ENCODE data around the gene SOBP. TPM values are rescaled to one million over a fixed set of nuclear protein-coding genes. Genes with fewer than 3 reads are reported as not detected.
A peak's percentile ranks its signal among the peaks of the same experiment; 100 is the strongest.

Gene SOBP
- total RNA-seq, 1 experiment from 2014 or later = 10.1 TPM

DNA sequence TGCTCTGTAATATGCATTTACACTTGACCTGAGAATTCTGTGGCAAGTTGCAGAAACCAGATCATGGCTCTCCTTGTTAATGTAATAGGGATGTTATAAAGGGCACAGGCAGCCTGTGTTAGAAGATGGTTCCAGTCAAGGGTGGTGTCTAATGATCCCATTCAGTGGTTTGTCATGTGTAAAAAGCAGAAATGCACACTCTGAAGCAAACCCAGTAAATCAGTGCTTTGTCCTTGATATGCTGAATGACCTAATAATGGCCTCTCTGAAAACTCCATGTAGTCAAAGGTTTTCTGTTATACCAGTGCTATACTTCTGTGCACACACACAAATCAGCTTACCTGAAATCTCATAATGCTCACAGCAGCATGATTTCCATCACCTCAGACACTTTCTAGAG is 66.2 kb downstream of the SOBP start (continued):
- no peak for TF ChIP-seq ZBTB21 (CRISPR knock-in tag; IDR thresholded peaks at IDR 0.05; ENCODE audit: borderline replicate concordance)
- TF ChIP-seq, protein P1, sequence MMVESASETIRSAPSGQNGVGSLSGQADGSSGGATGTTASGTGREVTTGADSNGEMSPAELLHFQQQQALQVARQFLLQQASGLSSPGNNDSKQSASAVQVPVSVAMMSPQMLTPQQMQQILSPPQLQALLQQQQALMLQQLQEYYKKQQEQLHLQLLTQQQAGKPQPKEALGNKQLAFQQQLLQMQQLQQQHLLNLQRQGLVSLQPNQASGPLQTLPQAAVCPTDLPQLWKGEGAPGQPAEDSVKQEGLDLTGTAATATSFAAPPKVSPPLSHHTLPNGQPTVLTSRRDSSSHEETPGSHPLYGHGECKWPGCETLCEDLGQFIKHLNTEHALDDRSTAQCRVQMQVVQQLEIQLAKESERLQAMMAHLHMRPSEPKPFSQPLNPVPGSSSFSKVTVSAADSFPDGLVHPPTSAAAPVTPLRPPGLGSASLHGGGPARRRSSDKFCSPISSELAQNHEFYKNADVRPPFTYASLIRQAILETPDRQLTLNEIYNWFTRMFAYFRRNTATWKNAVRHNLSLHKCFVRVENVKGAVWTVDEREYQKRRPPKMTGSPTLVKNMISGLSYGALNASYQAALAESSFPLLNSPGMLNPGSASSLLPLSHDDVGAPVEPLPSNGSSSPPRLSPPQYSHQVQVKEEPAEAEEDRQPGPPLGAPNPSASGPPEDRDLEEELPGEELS (CRISPR knock-in tag; IDR thresholded peaks at IDR 0.05) = no peak
- no peak for TF ChIP-seq ZNF232 (CRISPR knock-in tag; IDR thresholded peaks at IDR 0.05)
- TF ChIP-seq CBFB (CRISPR knock-in tag; IDR thresholded peaks at IDR 0.05; ENCODE audit: low read depth) = no peak
- TF ChIP-seq, protein P2, sequence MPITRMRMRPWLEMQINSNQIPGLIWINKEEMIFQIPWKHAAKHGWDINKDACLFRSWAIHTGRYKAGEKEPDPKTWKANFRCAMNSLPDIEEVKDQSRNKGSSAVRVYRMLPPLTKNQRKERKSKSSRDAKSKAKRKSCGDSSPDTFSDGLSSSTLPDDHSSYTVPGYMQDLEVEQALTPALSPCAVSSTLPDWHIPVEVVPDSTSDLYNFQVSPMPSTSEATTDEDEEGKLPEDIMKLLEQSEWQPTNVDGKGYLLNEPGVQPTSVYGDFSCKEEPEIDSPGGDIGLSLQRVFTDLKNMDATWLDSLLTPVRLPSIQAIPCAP (CRISPR knock-in tag; IDR thresholded peaks at IDR 0.05) = no peak
- no peak for TF ChIP-seq JUN (CRISPR knock-in tag; IDR thresholded peaks at IDR 0.05)
- TF ChIP-seq, protein P3, sequence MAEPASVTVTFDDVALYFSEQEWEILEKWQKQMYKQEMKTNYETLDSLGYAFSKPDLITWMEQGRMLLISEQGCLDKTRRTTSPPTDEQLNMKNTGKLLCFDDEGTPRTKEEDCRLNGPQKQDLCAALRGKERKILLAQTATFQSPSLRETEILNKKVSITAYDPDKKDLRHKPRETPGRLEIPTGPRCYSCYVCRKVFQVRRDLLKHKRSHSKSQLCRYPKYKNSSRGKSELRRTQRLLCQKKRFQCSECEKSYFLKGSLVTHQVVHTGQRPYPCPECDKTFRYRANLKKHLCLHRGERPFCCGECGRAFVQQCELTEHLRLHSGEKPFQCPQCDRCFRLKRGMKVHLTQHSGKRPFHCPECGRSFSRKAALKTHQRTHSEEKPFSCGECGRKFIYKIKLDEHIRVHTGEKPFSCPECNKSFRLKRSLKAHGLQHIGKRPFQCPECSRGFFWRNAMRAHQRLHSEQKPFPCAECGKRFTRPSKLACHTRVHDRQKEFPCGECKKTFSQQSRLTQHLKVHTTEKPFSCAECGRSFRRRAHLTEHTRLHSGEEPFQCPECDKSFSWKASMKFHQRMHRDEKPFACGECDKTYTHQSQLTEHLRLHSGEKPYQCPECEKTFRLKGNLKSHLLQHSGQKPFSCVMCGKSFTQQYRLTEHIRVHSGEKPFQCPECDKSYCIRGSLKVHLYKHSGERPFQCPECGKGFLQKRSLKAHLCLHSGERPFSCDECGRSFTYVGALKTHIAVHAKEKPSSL (CRISPR knock-in tag; conservative IDR thresholded peaks at IDR 0.05) = no peak

DNA sequence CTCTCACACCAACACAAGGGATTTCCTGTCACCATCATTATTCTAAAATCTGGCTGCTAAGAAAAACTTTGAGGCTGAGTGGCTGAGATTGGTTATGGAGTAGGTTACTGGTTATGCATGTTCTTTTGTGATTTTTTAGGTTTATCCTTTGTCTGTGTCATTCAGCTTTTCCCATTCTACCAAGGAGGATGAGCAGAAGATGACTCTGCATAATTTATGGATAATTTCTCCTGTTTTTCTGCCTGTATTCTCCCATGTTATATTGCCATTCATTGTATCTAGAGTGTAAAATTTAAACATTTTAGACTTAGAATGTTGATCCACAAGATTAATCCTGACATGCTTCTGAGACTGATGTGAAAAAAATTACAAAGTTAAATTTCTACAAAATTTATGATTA is 67.8 kb downstream of the SOBP start:
- no peaks in the 10 kb centered on the region for H3K9me3 Mint-ChIP-seq
- H3K27ac Mint-ChIP-seq = 0 out of 2 replicates have a peak overlapping the region, but pooled peaks have one; percentile 14
- POLR2A ChIA-PET = no interaction called here
- DNase-seq (ENCODE audit: low spot score) (no peak), ATAC-seq (no peak)
- H3K4me3 Mint-ChIP-seq = no peak overlapping the region
- H3K36me3 Mint-ChIP-seq = no peaks in the 10 kb centered on the region; the same call in 1 of the 2 replicates
- CTCF ChIA-PET = no interaction called here
- peaks cover 32% of the 10 kb centered on the region for H3K4me1 Mint-ChIP-seq
- H3K27me3 Mint-ChIP-seq (ENCODE audit: low read depth) = no peaks in the 10 kb centered on the region
- TF ChIP-seq, protein P4, sequence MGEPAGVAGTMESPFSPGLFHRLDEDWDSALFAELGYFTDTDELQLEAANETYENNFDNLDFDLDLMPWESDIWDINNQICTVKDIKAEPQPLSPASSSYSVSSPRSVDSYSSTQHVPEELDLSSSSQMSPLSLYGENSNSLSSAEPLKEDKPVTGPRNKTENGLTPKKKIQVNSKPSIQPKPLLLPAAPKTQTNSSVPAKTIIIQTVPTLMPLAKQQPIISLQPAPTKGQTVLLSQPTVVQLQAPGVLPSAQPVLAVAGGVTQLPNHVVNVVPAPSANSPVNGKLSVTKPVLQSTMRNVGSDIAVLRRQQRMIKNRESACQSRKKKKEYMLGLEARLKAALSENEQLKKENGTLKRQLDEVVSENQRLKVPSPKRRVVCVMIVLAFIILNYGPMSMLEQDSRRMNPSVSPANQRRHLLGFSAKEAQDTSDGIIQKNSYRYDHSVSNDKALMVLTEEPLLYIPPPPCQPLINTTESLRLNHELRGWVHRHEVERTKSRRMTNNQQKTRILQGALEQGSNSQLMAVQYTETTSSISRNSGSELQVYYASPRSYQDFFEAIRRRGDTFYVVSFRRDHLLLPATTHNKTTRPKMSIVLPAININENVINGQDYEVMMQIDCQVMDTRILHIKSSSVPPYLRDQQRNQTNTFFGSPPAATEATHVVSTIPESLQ (CRISPR knock-in tag; IDR thresholded peaks at IDR 0.05) = no peak
- TF ChIP-seq NR3C1 (CRISPR knock-in tag; conservative IDR thresholded peaks at IDR 0.05; ENCODE audit: low read depth) (no peak), NFATC4 (CRISPR knock-in tag; IDR thresholded peaks at IDR 0.05) (no peak), CREB1 (CRISPR knock-in tag; IDR thresholded peaks at IDR 0.05) (no peak), CREM (CRISPR knock-in tag; IDR thresholded peaks at IDR 0.05) (no peak), ZNF416 (CRISPR knock-in tag; IDR thresholded peaks at IDR 0.05) (no peak), TP53 (CRISPR knock-in tag; IDR thresholded peaks at IDR 0.05) (no peak), ZNF263 (CRISPR knock-in tag; IDR thresholded peaks at IDR 0.05; ENCODE audit: low read depth) (no peak)
- TF ChIP-seq, protein P5, sequence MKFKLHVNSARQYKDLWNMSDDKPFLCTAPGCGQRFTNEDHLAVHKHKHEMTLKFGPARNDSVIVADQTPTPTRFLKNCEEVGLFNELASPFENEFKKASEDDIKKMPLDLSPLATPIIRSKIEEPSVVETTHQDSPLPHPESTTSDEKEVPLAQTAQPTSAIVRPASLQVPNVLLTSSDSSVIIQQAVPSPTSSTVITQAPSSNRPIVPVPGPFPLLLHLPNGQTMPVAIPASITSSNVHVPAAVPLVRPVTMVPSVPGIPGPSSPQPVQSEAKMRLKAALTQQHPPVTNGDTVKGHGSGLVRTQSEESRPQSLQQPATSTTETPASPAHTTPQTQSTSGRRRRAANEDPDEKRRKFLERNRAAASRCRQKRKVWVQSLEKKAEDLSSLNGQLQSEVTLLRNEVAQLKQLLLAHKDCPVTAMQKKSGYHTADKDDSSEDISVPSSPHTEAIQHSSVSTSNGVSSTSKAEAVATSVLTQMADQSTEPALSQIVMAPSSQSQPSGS (CRISPR knock-in tag; IDR thresholded peaks at IDR 0.05; ENCODE audit: borderline replicate concordance, low read depth) = no peak
- TF ChIP-seq, protein P6, sequence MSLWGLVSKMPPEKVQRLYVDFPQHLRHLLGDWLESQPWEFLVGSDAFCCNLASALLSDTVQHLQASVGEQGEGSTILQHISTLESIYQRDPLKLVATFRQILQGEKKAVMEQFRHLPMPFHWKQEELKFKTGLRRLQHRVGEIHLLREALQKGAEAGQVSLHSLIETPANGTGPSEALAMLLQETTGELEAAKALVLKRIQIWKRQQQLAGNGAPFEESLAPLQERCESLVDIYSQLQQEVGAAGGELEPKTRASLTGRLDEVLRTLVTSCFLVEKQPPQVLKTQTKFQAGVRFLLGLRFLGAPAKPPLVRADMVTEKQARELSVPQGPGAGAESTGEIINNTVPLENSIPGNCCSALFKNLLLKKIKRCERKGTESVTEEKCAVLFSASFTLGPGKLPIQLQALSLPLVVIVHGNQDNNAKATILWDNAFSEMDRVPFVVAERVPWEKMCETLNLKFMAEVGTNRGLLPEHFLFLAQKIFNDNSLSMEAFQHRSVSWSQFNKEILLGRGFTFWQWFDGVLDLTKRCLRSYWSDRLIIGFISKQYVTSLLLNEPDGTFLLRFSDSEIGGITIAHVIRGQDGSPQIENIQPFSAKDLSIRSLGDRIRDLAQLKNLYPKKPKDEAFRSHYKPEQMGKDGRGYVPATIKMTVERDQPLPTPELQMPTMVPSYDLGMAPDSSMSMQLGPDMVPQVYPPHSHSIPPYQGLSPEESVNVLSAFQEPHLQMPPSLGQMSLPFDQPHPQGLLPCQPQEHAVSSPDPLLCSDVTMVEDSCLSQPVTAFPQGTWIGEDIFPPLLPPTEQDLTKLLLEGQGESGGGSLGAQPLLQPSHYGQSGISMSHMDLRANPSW (CRISPR knock-in tag; conservative IDR thresholded peaks at IDR 0.05; ENCODE audit: low read depth) = no peak
- TF ChIP-seq, protein P7, sequence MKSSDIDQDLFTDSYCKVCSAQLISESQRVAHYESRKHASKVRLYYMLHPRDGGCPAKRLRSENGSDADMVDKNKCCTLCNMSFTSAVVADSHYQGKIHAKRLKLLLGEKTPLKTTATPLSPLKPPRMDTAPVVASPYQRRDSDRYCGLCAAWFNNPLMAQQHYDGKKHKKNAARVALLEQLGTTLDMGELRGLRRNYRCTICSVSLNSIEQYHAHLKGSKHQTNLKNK (CRISPR knock-in tag; IDR thresholded peaks at IDR 0.05) = no peak
- TF ChIP-seq, protein P3 (CRISPR knock-in tag; conservative IDR thresholded peaks at IDR 0.05) = no peak
- TF ChIP-seq, protein P8, sequence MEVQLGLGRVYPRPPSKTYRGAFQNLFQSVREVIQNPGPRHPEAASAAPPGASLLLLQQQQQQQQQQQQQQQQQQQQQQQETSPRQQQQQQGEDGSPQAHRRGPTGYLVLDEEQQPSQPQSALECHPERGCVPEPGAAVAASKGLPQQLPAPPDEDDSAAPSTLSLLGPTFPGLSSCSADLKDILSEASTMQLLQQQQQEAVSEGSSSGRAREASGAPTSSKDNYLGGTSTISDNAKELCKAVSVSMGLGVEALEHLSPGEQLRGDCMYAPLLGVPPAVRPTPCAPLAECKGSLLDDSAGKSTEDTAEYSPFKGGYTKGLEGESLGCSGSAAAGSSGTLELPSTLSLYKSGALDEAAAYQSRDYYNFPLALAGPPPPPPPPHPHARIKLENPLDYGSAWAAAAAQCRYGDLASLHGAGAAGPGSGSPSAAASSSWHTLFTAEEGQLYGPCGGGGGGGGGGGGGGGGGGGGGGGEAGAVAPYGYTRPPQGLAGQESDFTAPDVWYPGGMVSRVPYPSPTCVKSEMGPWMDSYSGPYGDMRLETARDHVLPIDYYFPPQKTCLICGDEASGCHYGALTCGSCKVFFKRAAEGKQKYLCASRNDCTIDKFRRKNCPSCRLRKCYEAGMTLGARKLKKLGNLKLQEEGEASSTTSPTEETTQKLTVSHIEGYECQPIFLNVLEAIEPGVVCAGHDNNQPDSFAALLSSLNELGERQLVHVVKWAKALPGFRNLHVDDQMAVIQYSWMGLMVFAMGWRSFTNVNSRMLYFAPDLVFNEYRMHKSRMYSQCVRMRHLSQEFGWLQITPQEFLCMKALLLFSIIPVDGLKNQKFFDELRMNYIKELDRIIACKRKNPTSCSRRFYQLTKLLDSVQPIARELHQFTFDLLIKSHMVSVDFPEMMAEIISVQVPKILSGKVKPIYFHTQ (CRISPR knock-in tag; IDR thresholded peaks at IDR 0.05) = no peak

Data from WTC11 (cell line).